Neural cell (in vitro differentiated cells): Measurements from ENCODE around the gene CELF4.

Experiments
- POLR2AphosphoS5 ChIP-seq: IDR thresholded peaks from 2 replicates; pipeline ENCODE4 v1.6.1; 2012
- TF ChIP-seq, protein P1 (sequence below): fragments of 450-650 bp; IDR thresholded peaks from 2 replicates; pipeline ENCODE4 v1.5.1; 2014; ENCODE audit warnings: antibody characterized with exemption, mild to moderate bottlenecking, moderate library complexity; ENCODE audit not compliant: poor library complexity, severe bottlenecking

DNA sequence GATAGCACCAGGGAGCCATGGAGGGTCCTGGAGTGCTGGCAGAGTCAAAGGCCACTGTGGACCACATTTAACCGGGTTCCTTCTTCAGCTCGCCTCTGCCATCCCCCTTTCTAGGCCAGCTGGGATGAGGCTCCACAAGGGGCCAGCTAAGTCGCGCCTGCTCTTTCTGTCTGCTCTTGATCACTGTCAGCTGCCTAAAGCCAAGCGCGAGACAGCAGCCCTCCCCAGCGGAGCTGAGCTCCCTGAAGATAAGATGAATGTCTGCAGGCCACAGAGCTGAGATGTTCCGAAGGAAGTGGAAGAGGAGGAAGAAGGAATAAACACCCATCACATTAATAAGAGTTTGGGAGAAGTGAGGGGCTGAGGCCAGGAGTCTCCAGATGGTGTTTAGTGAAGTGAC, 99.6 kb downstream of the CELF4 start:
- TF ChIP-seq, protein P1, sequence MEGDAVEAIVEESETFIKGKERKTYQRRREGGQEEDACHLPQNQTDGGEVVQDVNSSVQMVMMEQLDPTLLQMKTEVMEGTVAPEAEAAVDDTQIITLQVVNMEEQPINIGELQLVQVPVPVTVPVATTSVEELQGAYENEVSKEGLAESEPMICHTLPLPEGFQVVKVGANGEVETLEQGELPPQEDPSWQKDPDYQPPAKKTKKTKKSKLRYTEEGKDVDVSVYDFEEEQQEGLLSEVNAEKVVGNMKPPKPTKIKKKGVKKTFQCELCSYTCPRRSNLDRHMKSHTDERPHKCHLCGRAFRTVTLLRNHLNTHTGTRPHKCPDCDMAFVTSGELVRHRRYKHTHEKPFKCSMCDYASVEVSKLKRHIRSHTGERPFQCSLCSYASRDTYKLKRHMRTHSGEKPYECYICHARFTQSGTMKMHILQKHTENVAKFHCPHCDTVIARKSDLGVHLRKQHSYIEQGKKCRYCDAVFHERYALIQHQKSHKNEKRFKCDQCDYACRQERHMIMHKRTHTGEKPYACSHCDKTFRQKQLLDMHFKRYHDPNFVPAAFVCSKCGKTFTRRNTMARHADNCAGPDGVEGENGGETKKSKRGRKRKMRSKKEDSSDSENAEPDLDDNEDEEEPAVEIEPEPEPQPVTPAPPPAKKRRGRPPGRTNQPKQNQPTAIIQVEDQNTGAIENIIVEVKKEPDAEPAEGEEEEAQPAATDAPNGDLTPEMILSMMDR = no peak
- TF ChIP-seq POLR2AphosphoS5 = no peak
